A549 (cell line): ENCODE data around the gene SYK.

ENCODE experiments used
- BHLHE40 ChIP-seq: IDR thresholded peaks from 2 replicates; pipeline ENCODE4 v1.6.1; 2012; ENCODE audit warnings: low read depth, low read length, inconsistent platforms
- CTCF ChIP-seq: fragments of >200 bp; sonication (Bioruptor Twin); formaldehyde crosslinking; IDR thresholded peaks from 3 replicates; pipeline ENCODE4 v1.5.1; 2016
- HMGXB4 ChIP-seq: fragments of 250-450 bp; sonication (Bioruptor Pico); IDR thresholded peaks from 2 replicates; pipeline ENCODE4 v1.5.0; 2021; ENCODE audit warnings: mild to moderate bottlenecking, moderate library complexity, borderline replicate concordance
- POLR2A ChIP-seq: IDR thresholded peaks from 2 replicates; pipeline ENCODE4 v1.6.1; 2012; ENCODE audit warnings: mild to moderate bottlenecking, low read length

GRCh38 chr9:90873422-90873821 lies 71.8 kb downstream of the SYK start:
- no peak for TF ChIP-seq CTCF
- TF ChIP-seq BHLHE40: no peak
- TF ChIP-seq HMGXB4 (CRISPR knock-in tag): no peak
- no peak for TF ChIP-seq POLR2A
